GM12878 (cell line): ENCODE data around the gene PPP6R2. TPM values are rescaled to one million over a fixed set of nuclear protein-coding genes. Genes with fewer than 3 reads are reported as not detected.

ENCODE experiments used
- ATAC-seq: fragments of 200-7000 bp; cut with Tn5 transposase; 3 replicates; pipeline ENCODE4 v1.9.1; 2020; ENCODE audit warnings: mild to moderate bottlenecking, moderate library complexity
- BruUV-seq: library from RNA; stranded (reverse); fragments of 400-500 nt; replicated peaks from 2 replicates; lab custom pipeline; 2021; lab: Mats Ljungman, UMichigan
- CTCF ChIA-PET: fragments of 300-600 bp; sonication (Branson Sonifier 250); formaldehyde crosslinking; extraction: SDS; loops from one replicate; lab custom pipeline; 2021; ENCODE audit warnings: inconsistent platforms; lab: Yijun Ruan, JAX
- POLR2A ChIA-PET: fragments of 350-600 bp; formaldehyde crosslinking; extraction: SDS; loops from one replicate; lab custom pipeline; 2021; ENCODE audit warnings: inconsistent platforms; lab: Charles Lee
- RAD21 ChIA-PET: fragments of 300-600 bp; sonication (Branson Sonifier 250); formaldehyde crosslinking; loops from one replicate; lab custom pipeline; 2023; ENCODE audit warnings: antibody characterized with exemption; ENCODE audit not compliant: unreplicated experiment; lab: Charles Lee
- SMC1A ChIA-PET: fragments of 300-600 bp; sonication (Branson Sonifier 250); formaldehyde crosslinking; loops from one replicate; lab custom pipeline; 2023; ENCODE audit not compliant: unreplicated experiment, uncharacterized antibody; lab: Charles Lee
- DNase-seq: peaks from one replicate; pipeline ENCODE4 v3.0.0-alpha.2; 2011; ENCODE audit warnings: low read depth, low spot score
- FAIRE-seq: peaks from 3 replicates; lab custom pipeline; 2011; peaks lifted over from hg19 to GRCh38; lab: Jason Lieb, UNC
- H2AFZ ChIP-seq: 2 replicates; pipeline ENCODE4 v1.6.0; 2011; ENCODE audit warnings: low read depth, low read length, control low read depth; ENCODE audit not compliant: control insufficient read depth
- H3K27ac ChIP-seq: 2 replicates; pipeline ENCODE4 v1.5.1; 2011; ENCODE audit warnings: control low read depth; ENCODE audit not compliant: control insufficient read depth, insufficient read depth
- H3K27me3 ChIP-seq, 2 experiments: replicated peaks in 1 of 2; 2 replicates each; pipeline versions ENCODE4 v1.6.0 to v1.6.1; 2011; ENCODE audit warnings: low read length in 1 of 2; ENCODE audit not compliant: control insufficient read depth in 2 of 2, insufficient read depth in 2 of 2
- H3K36me3 ChIP-seq, 2 experiments: 2 replicates each; pipeline ENCODE4 v1.5.1; 2011; ENCODE audit warnings: low read length in 1 of 2; ENCODE audit not compliant: control insufficient read depth in 2 of 2, insufficient read depth in 2 of 2
- H3K4me1 ChIP-seq: 2 replicates; pipeline ENCODE4 v1.6.1; 2011; ENCODE audit warnings: mild to moderate bottlenecking, low read length, moderate library complexity, mixed read lengths; ENCODE audit not compliant: control insufficient read depth, insufficient read depth
- H3K4me2 ChIP-seq: 2 replicates; pipeline ENCODE4 v1.6.0; 2011; ENCODE audit warnings: control low read depth; ENCODE audit not compliant: control insufficient read depth, insufficient read depth
- H3K4me3 ChIP-seq: fragments of 200-600 bp; sonication (generic); 2 replicates; pipeline ENCODE4 v1.5.1; 2016
- H3K79me2 ChIP-seq: 2 replicates; pipeline ENCODE4 v1.6.0; 2011; ENCODE audit warnings: low read length; ENCODE audit not compliant: control insufficient read depth, insufficient read depth
- H3K9ac ChIP-seq: 2 replicates; pipeline ENCODE4 v1.8.0; 2011; ENCODE audit warnings: low read length, control low read depth, mixed read lengths; ENCODE audit not compliant: control insufficient read depth, insufficient read depth
- H3K9me3 ChIP-seq: replicated peaks from 3 replicates; pipeline ENCODE4 v1.5.1; 2011; ENCODE audit warnings: mild to moderate bottlenecking, low read length; ENCODE audit not compliant: control insufficient read depth, insufficient read depth
- H4K20me1 ChIP-seq: 2 replicates; pipeline ENCODE4 v1.6.0; 2011; ENCODE audit not compliant: control insufficient read depth, insufficient read depth
- BMI1 ChIP-seq: fragments of 450-650 bp; IDR thresholded peaks from 2 replicates; pipeline ENCODE4 v1.6.1; 2016; ENCODE audit warnings: mild to moderate bottlenecking, moderate library complexity, borderline replicate concordance
- CBX3 ChIP-seq: fragments of 200-600 bp; sonication (generic); IDR thresholded peaks from 2 replicates; pipeline ENCODE4 v1.6.1; 2016; ENCODE audit warnings: low read depth, borderline replicate concordance
- EED ChIP-seq: sonication (generic); IDR thresholded peaks from 2 replicates; pipeline ENCODE4 v1.6.1; 2016; ENCODE audit warnings: antibody characterized with exemption, low read depth
- EZH2 ChIP-seq: IDR thresholded peaks from 2 replicates; pipeline ENCODE4 v1.6.1; 2012; ENCODE audit warnings: low read depth, mild to moderate bottlenecking, control low read depth, inconsistent platforms, low read length, borderline replicate concordance; ENCODE audit not compliant: control insufficient read depth
- HCFC1 ChIP-seq: fragments of 150-350 bp; IDR thresholded peaks from 2 replicates; pipeline ENCODE4 v1.6.1; 2014; ENCODE audit warnings: low read length
- MEF2B ChIP-seq: fragments of 450-650 bp; IDR thresholded peaks from 2 replicates; pipeline ENCODE4 v1.6.1; 2018; ENCODE audit warnings: mild to moderate bottlenecking, moderate library complexity; ENCODE audit not compliant: partially characterized antibody, poor library complexity, severe bottlenecking
- NFYB ChIP-seq: IDR thresholded peaks from 2 replicates; pipeline ENCODE4 v1.6.1; 2011; ENCODE audit warnings: low read depth, mild to moderate bottlenecking, low read length, improper control_type of control experiment, moderate library complexity; ENCODE audit not compliant: insufficient read depth
- SP1 ChIP-seq: IDR thresholded peaks from one replicate; pipeline ENCODE4 v1.6.1; 2011; ENCODE audit warnings: low read depth, low read length
- TBL1XR1 ChIP-seq: IDR thresholded peaks from 2 replicates; pipeline ENCODE4 v1.6.1; 2012; ENCODE audit warnings: low read depth, low read length, improper control_type of control experiment
- TCF7 ChIP-seq: IDR thresholded peaks from 2 replicates; pipeline ENCODE4 v1.6.1; 2014; ENCODE audit warnings: antibody characterized with exemption, borderline replicate concordance
- YBX1 ChIP-seq: fragments of 450-650 bp; IDR thresholded peaks from 2 replicates; pipeline ENCODE4 v1.6.1; 2016; ENCODE audit warnings: antibody characterized with exemption
- ZBED1 ChIP-seq: IDR thresholded peaks from 2 replicates; pipeline ENCODE4 v1.6.1; 2016; ENCODE audit warnings: borderline replicate concordance
- WGBS: methylation state at CpG from one replicate; pipeline ENCODE4 v1.1.6; 2016; ENCODE audit warnings: low lambda C conversion rate; ENCODE audit not compliant: insufficient replicate concordance, insufficient coverage; ENCODE audit errors: missing lambda C conversion rate; 5-methylcytosine and 5-hydroxymethylcytosine counted together
- in situ Hi-C: fragments of 300-500 bp; cut with MboI; formaldehyde crosslinking; loops from 9 replicates; pipeline ENCODE4 v1.14.3; 2018; ENCODE audit warnings: mixed read lengths
- intact Hi-C: fragments of 100-400 bp; cut with micrococcal nuclease; formaldehyde crosslinking; loops from one replicate; pipeline ENCODE4 v1.14.2; 2022; ENCODE audit not compliant: unreplicated experiment
- polyA plus RNA-seq, 11 experiments: library from polyadenylated mRNA; depleted of rRNA in 4 of 11; unstranded in 6 of 11; stranded (reverse) in 5 of 11; fragments of >200 nt; fragmentation: Nextera tagmentation in 4 of 11; fragmentation: Illumina TruSeq in 1 of 11; extraction: Ambion mirVana in 4 of 11; extraction: Trizol in 1 of 11; gene quantifications; 1 replicate in 1 of 11; 2 replicates in 10 of 11; pipeline versions ENCODE4 v1.2.1 to v1.2.3, GENCODE V29; 2011 to 2016; ENCODE audit warnings: inconsistent platforms in 2 of 11, missing spikeins in 2 of 11, low read depth in 1 of 11
- total RNA-seq, 4 experiments: library from RNA; depleted of rRNA in 3 of 4; stranded (reverse); fragments of >200 nt in 3 of 4; fragmentation: Illumina TruSeq in 1 of 4; extraction: Trizol in 1 of 4; gene quantifications; 2 replicates each; pipeline versions ENCODE4 v1.2.1 to v1.2.3, GENCODE V29; 2013 to 2021
- TF ChIP-seq, protein P1 (sequence below): fragments of 450-650 bp; conservative IDR thresholded peaks from 2 replicates; pipeline ENCODE4 v1.6.1; 2017; ENCODE audit warnings: mild to moderate bottlenecking, moderate library complexity

PPP6R2 gene
- total and polyA plus RNA-seq, 10 of the 15 experiments (the other 5 are each of a cell fraction or from before 2014, with no cell fraction given) = 0.29 to 52.6 (median 25.4) TPM

DNA sequence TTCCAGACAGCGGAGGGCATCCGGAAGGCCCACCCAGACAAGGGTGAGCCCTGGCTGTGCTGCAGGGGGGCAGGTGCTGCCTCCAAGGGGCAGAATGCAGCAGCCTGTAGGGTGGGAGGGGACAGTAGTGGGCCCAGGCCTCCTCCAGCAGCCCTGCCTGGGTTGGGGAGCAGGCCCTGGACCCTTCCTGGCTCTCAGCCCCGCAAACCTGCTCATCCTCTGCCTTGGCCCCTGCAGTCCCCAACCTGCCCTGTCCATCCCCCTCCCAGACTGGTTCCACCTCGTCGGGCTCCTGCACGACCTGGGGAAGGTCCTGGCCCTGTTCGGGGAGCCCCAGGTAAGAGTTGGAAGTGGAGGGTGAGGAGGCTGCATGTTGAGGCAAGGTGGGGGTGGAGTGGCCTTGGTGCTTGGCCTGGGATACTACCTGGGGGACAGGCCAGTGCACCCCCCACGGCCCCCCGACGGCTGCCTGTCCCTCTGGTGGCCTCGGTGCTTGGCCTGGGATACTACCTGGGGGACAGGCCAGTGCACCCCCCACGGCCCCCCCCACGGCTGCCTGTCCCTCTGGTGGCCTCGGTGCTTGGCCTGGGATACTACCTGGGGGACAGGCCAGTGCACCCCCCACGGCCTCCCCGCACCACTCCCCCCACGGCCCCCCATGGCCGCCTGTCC, 145.0 kb downstream of the PPP6R2 start:
- intact Hi-C loops = no loop called here
- H3K4me1 ChIP-seq = peaks cover 5% of the 10 kb centered on the region
- in situ Hi-C loops = no loop called here
- DNase-seq = no peak
- TF ChIP-seq ZBED1 = no peak
- TF ChIP-seq EZH2 = no peak
- no peak for TF ChIP-seq TBL1XR1
- TF ChIP-seq TCF7 = no peak
- TF ChIP-seq SP1 = no peak
- TF ChIP-seq, protein P1, sequence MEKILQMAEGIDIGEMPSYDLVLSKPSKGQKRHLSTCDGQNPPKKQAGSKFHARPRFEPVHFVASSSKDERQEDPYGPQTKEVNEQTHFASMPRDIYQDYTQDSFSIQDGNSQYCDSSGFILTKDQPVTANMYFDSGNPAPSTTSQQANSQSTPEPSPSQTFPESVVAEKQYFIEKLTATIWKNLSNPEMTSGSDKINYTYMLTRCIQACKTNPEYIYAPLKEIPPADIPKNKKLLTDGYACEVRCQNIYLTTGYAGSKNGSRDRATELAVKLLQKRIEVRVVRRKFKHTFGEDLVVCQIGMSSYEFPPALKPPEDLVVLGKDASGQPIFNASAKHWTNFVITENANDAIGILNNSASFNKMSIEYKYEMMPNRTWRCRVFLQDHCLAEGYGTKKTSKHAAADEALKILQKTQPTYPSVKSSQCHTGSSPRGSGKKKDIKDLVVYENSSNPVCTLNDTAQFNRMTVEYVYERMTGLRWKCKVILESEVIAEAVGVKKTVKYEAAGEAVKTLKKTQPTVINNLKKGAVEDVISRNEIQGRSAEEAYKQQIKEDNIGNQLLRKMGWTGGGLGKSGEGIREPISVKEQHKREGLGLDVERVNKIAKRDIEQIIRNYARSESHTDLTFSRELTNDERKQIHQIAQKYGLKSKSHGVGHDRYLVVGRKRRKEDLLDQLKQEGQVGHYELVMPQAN = no peak
- TF ChIP-seq NFYB = no peak
- TF ChIP-seq MEF2B = no peak
- TF ChIP-seq CBX3 = no peak
- TF ChIP-seq EED = no peak
- no peak for TF ChIP-seq BMI1
- no peak for TF ChIP-seq YBX1
- no peak for TF ChIP-seq HCFC1
- TF ChIP-seq, all 136 proteins: peak for 0
- no peaks in the 10 kb centered on the region for H3K9me3 ChIP-seq
- RAD21 ChIA-PET = no interaction called here
- H2AFZ ChIP-seq = no peak overlapping the region
- no peaks in the 10 kb centered on the region for H4K20me1 ChIP-seq
- SMC1A ChIA-PET = no interaction called here
- no peak overlapping the region for H3K4me2 ChIP-seq
- POLR2A ChIA-PET = no interaction called here
- FAIRE-seq = no peak
- 48% methylated on average over 11 of the region's 18 CpGs for WGBS
- CTCF ChIA-PET = no interaction called here
- no peak for ATAC-seq
- no TSS peak for BruUV-seq
- H3K27me3 ChIP-seq = no peaks in the 10 kb centered on the region
- no peak overlapping the region for H3K9ac ChIP-seq
- H3K36me3 ChIP-seq = no peaks in the 10 kb centered on the region
- no peak overlapping the region for H3K4me3 ChIP-seq
- H3K79me2 ChIP-seq = no peaks in the 10 kb centered on the region
- H3K27ac ChIP-seq = no peak overlapping the region
